Femur (tissue), 1 donor: Measurements from ENCODE around the gene CUL4A.

ENCODE experiments used
- DNase-seq: peaks from one replicate; pipeline ENCODE4 v3.0.0-alpha.2; 2017

The CUL4A gene

GRCh38 chr13:113182046-113182445, 27.4 kb upstream of the CUL4A start:
- no peak for DNase-seq

GRCh38 chr13:113183450-113184129, 25.8 kb upstream of the CUL4A start:
- no peak for DNase-seq

- no peak for DNase-seq
Observed at GRCh38 chr13:113184568-113185440, 24.6 kb upstream of the CUL4A start.

- DNase-seq: no peak
Observed at GRCh38 chr13:113186061-113186900, 23.1 kb upstream of the CUL4A start.

- DNase-seq: no peak
Observed at GRCh38 chr13:113187263-113187669, 22.1 kb upstream of the CUL4A start.

GRCh38 chr13:113187883-113188665, 21.3 kb upstream of the CUL4A start:
- DNase-seq: no peak

GRCh38 chr13:113190181-113190580, 19.2 kb upstream of the CUL4A start:
- no peak for DNase-seq

GRCh38 chr13:113192279-113192678, 17.1 kb upstream of the CUL4A start:
- DNase-seq: no peak

GRCh38 chr13:113192902-113193301, 16.5 kb upstream of the CUL4A start:
- DNase-seq: no peak

- DNase-seq: no peak
Observed at GRCh38 chr13:113195360-113195759, 14.1 kb upstream of the CUL4A start.

GRCh38 chr13:113196970-113197737, 12.3 kb upstream of the CUL4A start:
- no peak for DNase-seq

GRCh38 chr13:113201815-113202214, 7.6 kb upstream of the CUL4A start:
- no peak for DNase-seq

- no peak for DNase-seq
Observed at GRCh38 chr13:113202912-113203311, 6.5 kb upstream of the CUL4A start.

GRCh38 chr13:113203507-113204377, 5.7 kb upstream of the CUL4A start:
- no peak for DNase-seq

- no peak for DNase-seq
Observed at GRCh38 chr13:113204378-113204734, 5.1 kb upstream of the CUL4A start.

GRCh38 chr13:113205428-113205931, 3.9 kb upstream of the CUL4A start:
- DNase-seq: no peak

- DNase-seq: no peak
Observed at GRCh38 chr13:113207460-113207859, 2.0 kb upstream of the CUL4A start.

GRCh38 chr13:113207890-113208420, 1.5 kb upstream of the CUL4A start:
- no peak for DNase-seq

GRCh38 chr13:113208421-113209335, 735 bp upstream of the CUL4A start, which contains the start of gene PCID2:
TSS of gene PCID2 (minus strand) at chr13:113208669. CDS start at chr13:113208634, 35 bp downstream.
- DNase-seq: peak; percentile 92
